GM19455 (cell line): Measurements from ENCODE around the gene DYNLRB2.

Source experiments
- ATAC-seq: cut with Tn5 transposase; IDR thresholded peaks from one replicate; pipeline ENCODE4 v1.9.1; 2021; ENCODE audit not compliant: unreplicated experiment

Gene DYNLRB2

DNA sequence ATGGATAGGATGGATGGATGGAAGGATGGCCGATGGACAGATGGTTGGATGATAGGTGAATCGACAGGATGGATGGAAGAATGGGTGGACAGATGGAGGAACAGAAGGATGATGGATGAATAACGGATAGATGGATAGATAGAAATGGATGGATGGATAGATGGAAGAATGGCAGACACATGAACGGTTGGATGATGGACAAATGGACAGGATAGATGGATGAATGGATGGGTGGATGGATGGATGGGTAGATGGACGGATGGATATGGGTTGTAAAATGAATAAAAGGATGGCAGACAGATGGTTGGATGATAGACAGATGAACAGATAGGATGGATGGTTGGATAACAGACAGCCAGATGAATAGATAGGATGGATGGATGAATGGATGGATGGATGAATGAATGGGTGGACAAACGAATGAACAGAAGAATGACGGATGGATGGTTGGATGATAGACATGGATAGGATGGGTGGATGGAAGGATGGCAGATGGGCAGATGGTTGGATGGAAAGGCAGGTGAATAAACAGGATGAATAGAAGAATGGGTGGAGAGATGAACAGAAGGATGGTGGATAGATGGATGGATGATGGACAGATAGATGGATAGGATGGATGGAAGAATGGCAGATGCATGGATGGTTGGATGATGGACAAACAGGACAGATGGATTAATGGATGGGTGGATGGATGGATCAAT is 55.9 kb downstream of the DYNLRB2 start:
- ATAC-seq: no peak

DNA sequence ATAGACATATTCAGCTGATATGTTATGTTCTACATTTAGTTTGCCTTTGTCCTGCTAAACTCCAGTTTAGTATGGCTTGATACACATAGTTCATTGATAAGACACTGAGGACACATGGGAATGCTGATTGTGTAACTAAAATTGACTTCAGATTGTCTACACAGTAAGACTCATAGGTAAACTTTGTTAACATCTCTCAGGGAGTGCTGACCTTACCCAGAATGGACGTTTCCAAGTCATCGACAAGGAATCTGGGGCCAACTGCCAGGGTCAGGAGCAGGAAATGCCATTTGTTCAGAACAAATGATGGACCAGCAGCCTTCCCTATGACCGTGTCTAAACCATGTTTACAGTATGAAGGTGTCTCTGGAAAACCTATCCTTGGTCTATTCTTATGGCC is 58.7 kb downstream of the DYNLRB2 start:
- ATAC-seq: no peak
